Measurements from ENCODE around the gene CYFIP1. TPM values are rescaled to one million over a fixed set of nuclear protein-coding genes. Genes with fewer than 3 reads are reported as not detected.
"Not testable (repeated sequence)": the region's sequence is repeated elsewhere in the genome, so short reads cannot be mapped to it uniquely, and the experiment has no call there.

Gene CYFIP1
- 76.1 and 101 TPM in 2 replicates for total RNA-seq (2014; rRNA removed; shearing (Covaris generic))

GRCh38 chr15:22980189-22981050, at the start of gene CYFIP1:
TSS of gene CYFIP1 (minus strand) at chr15:22980368. CDS start at chr15:22947285, 33,083 bp downstream.
- in situ Hi-C loops (cut with HindIII; ENCODE audit: low sequenced_read_pairs): no loop called here
- peak; percentile 58 for DNase-seq (ENCODE audit: low spot score)

- in situ Hi-C loops (cut with HindIII; ENCODE audit: low sequenced_read_pairs): no loop called here
- DNase-seq (ENCODE audit: low spot score): no peak
Measured at GRCh38 chr15:23026218-23026617, 46.0 kb upstream of the CYFIP1 start.

- no peak for DNase-seq (ENCODE audit: low spot score)
Measured at GRCh38 chr15:23022156-23022555, 42.0 kb upstream of the CYFIP1 start.

GRCh38 chr15:23014394-23015000, 34.3 kb upstream of the CYFIP1 start:
- in situ Hi-C loops (cut with HindIII; ENCODE audit: low sequenced_read_pairs): no loop called here
- DNase-seq (ENCODE audit: low spot score): no peak

More at GRCh38 chr15:23022156-23022555, 42.0 kb upstream of the CYFIP1 start:
- in situ Hi-C loops (cut with HindIII; ENCODE audit: low sequenced_read_pairs): no loop called here

- DNase-seq (ENCODE audit: low spot score): no peak
- in situ Hi-C loops (cut with HindIII; ENCODE audit: low sequenced_read_pairs): no loop called here
Measured at GRCh38 chr15:23013681-23014080, 33.5 kb upstream of the CYFIP1 start.

- in situ Hi-C loops (cut with HindIII; ENCODE audit: low sequenced_read_pairs); DNase-seq (ENCODE audit: low spot score): not testable (repeated sequence)
Measured at GRCh38 chr15:23012616-23013015, 32.4 kb upstream of the CYFIP1 start.

GRCh38 chr15:23003736-23004135, 23.6 kb upstream of the CYFIP1 start:
- in situ Hi-C loops (cut with HindIII; ENCODE audit: low sequenced_read_pairs): no loop called here
- no peak for DNase-seq (ENCODE audit: low spot score)

- in situ Hi-C loops (cut with HindIII; ENCODE audit: low sequenced_read_pairs): no loop called here
- no peak for DNase-seq (ENCODE audit: low spot score)
Measured at GRCh38 chr15:23002920-23003319, 22.8 kb upstream of the CYFIP1 start.

GRCh38 chr15:22995795-22996194, 15.6 kb upstream of the CYFIP1 start:
- no peak for DNase-seq (ENCODE audit: low spot score)
- in situ Hi-C loops (cut with HindIII; ENCODE audit: low sequenced_read_pairs): no loop called here

GRCh38 chr15:22992024-22992326, 11.8 kb upstream of the CYFIP1 start:
- DNase-seq (ENCODE audit: low spot score): no peak
- in situ Hi-C loops (cut with HindIII; ENCODE audit: low sequenced_read_pairs): no loop called here

- in situ Hi-C loops (cut with HindIII; ENCODE audit: low sequenced_read_pairs): no loop called here
- no peak for DNase-seq (ENCODE audit: low spot score)
Measured at GRCh38 chr15:22989576-22990477, 9.7 kb upstream of the CYFIP1 start.

- DNase-seq (ENCODE audit: low spot score): no peak
- in situ Hi-C loops (cut with HindIII; ENCODE audit: low sequenced_read_pairs): no loop called here
Measured at GRCh38 chr15:22988811-22989210, 8.6 kb upstream of the CYFIP1 start.

GRCh38 chr15:22981931-22982330, 1.8 kb upstream of the CYFIP1 start:
- in situ Hi-C loops (cut with HindIII; ENCODE audit: low sequenced_read_pairs): not testable (repeated sequence)

GRCh38 chr15:22981051-22981840, 1.1 kb upstream of the CYFIP1 start:
- DNase-seq (ENCODE audit: low spot score): no peak
- in situ Hi-C loops (cut with HindIII; ENCODE audit: low sequenced_read_pairs): no loop called here

More at GRCh38 chr15:22981931-22982330, 1.8 kb upstream of the CYFIP1 start:
- DNase-seq (ENCODE audit: low spot score): not testable (repeated sequence)

GRCh38 chr15:22979238-22980188, 655 bp downstream of the CYFIP1 start:
- DNase-seq (ENCODE audit: low spot score): peak; percentile 42
- in situ Hi-C loops (cut with HindIII; ENCODE audit: low sequenced_read_pairs): no loop called here

GRCh38 chr15:22978691-22979237, 1.4 kb downstream of the CYFIP1 start:
- in situ Hi-C loops (cut with HindIII; ENCODE audit: low sequenced_read_pairs): no loop called here
- peak; percentile 45 for DNase-seq (ENCODE audit: low spot score)

- in situ Hi-C loops (cut with HindIII; ENCODE audit: low sequenced_read_pairs): no loop called here
- DNase-seq (ENCODE audit: low spot score): no peak
Measured at GRCh38 chr15:22974745-22975144, 5.4 kb downstream of the CYFIP1 start.

GRCh38 chr15:22973987-22974386, 6.2 kb downstream of the CYFIP1 start:
- in situ Hi-C loops (cut with HindIII; ENCODE audit: low sequenced_read_pairs): no loop called here

More at GRCh38 chr15:22973987-22974386, 6.2 kb downstream of the CYFIP1 start:
- no peak for DNase-seq (ENCODE audit: low spot score)

All from G401 (cell line).